SK-N-SH treated with all-trans-retinoic acid at 6 μM for 48 hours (cell line): ENCODE data around the gene DPYD.

Experiments used
- ARNTL ChIP-seq: fragments of 450-650 bp; formaldehyde crosslinking; IDR thresholded peaks from 2 replicates; pipeline ENCODE4 v1.5.0; 2020; ENCODE audit warnings: low read depth, mild to moderate bottlenecking, moderate library complexity, borderline replicate concordance
- CREB5 ChIP-seq: fragments of 250-450 bp; sonication (Bioruptor Pico); IDR thresholded peaks from 2 replicates; pipeline ENCODE4 v1.5.1; 2020; ENCODE audit warnings: low read depth, mild to moderate bottlenecking, moderate library complexity
- ESRRG ChIP-seq: fragments of 250-450 bp; sonication (Bioruptor Pico); IDR thresholded peaks from 2 replicates; pipeline ENCODE4 v1.6.1; 2021; ENCODE audit warnings: mild to moderate bottlenecking
- OSR1 ChIP-seq: fragments of 250-450 bp; sonication (Bioruptor Pico); IDR thresholded peaks from 2 replicates; pipeline ENCODE4 v1.8.0; 2022; ENCODE audit warnings: moderate library complexity, mild to moderate bottlenecking, inconsistent platforms
- PATZ1 ChIP-seq: fragments of 250-450 bp; sonication (Bioruptor Pico); IDR thresholded peaks from 2 replicates; pipeline ENCODE4 v1.8.0; 2020; ENCODE audit warnings: mild to moderate bottlenecking, moderate library complexity, borderline replicate concordance
- PPARA ChIP-seq: fragments of 250-450 bp; sonication (Bioruptor Pico); IDR thresholded peaks from 2 replicates; pipeline ENCODE4 v1.5.0; 2020; ENCODE audit warnings: mild to moderate bottlenecking, borderline replicate concordance
- TCF4 ChIP-seq: fragments of 250-450 bp; sonication (Bioruptor Pico); IDR thresholded peaks from 2 replicates; pipeline ENCODE4 v1.8.0; 2021; ENCODE audit warnings: mild to moderate bottlenecking, moderate library complexity, borderline replicate concordance
- TSHZ2 ChIP-seq: fragments of 250-450 bp; sonication (Bioruptor Pico); IDR thresholded peaks from 2 replicates; pipeline ENCODE4 v1.5.0; 2020; ENCODE audit warnings: mild to moderate bottlenecking, moderate library complexity
- ZC3H10 ChIP-seq: fragments of 250-450 bp; sonication (Bioruptor Pico); IDR thresholded peaks from 2 replicates; pipeline ENCODE4 v1.5.1; 2021; ENCODE audit warnings: mild to moderate bottlenecking, moderate library complexity
- ZFP3 ChIP-seq: fragments of 250-450 bp; sonication (Bioruptor Pico); IDR thresholded peaks from 2 replicates; pipeline ENCODE4 v1.5.0; 2020; ENCODE audit warnings: mild to moderate bottlenecking, moderate library complexity
- ZFP30 ChIP-seq: fragments of 450-650 bp; formaldehyde crosslinking; IDR thresholded peaks from 2 replicates; pipeline ENCODE4 v1.5.0; 2022; ENCODE audit warnings: mild to moderate bottlenecking, moderate library complexity
- ZNF565 ChIP-seq: fragments of 450-650 bp; formaldehyde crosslinking; conservative IDR thresholded peaks from 2 replicates; pipeline ENCODE4 v1.5.0; 2020; ENCODE audit warnings: low read depth, mild to moderate bottlenecking, moderate library complexity
- ZNF70 ChIP-seq: fragments of 450-650 bp; formaldehyde crosslinking; IDR thresholded peaks from 2 replicates; pipeline ENCODE4 v1.5.0; 2020; ENCODE audit warnings: mild to moderate bottlenecking, moderate library complexity

GRCh38 chr1:97094247-97094972 is 826.4 kb downstream of the DPYD start:
- TF ChIP-seq TSHZ2 (CRISPR knock-in tag) (no peak), ZFP30 (no peak), ARNTL (CRISPR knock-in tag) (no peak), ZFP3 (CRISPR knock-in tag) (no peak), ZNF565 (CRISPR knock-in tag) (no peak), PATZ1 (CRISPR knock-in tag) (no peak), TCF4 (no peak), ESRRG (CRISPR knock-in tag) (no peak), CREB5 (0 out of 2 replicates have a peak, but pooled peaks have one; percentile 14), ZNF70 (no peak), PPARA (CRISPR knock-in tag) (no peak), ZC3H10 (no peak), OSR1 (CRISPR knock-in tag) (no peak)
